Stomach smooth muscle (tissue), 2 donors: ENCODE data around the gene RTBDN.

Source experiments
- H3K27ac ChIP-seq: one replicate; pipeline ENCODE4 v1.7.0; 2013; ENCODE audit warnings: mild to moderate bottlenecking, low read length, inconsistent platforms
- H3K27me3 ChIP-seq, 2 donors: one replicate each; pipeline ENCODE4 v1.7.0; 2013; ENCODE audit warnings: low read length in 2 of 2; ENCODE audit not compliant: insufficient read depth in 2 of 2, control insufficient read depth in 1 of 2
- H3K36me3 ChIP-seq, 2 donors: one replicate each; pipeline ENCODE4 v1.7.0; 2013; ENCODE audit warnings: low read length in 2 of 2; ENCODE audit not compliant: control insufficient read depth in 2 of 2, insufficient read depth in 2 of 2
- H3K4me1 ChIP-seq: one replicate; pipeline ENCODE4 v1.7.0; 2013; ENCODE audit warnings: low read length; ENCODE audit not compliant: control insufficient read depth, insufficient read depth
- H3K4me3 ChIP-seq, 2 donors: one replicate each; pipeline ENCODE4 v1.7.0; 2013; ENCODE audit warnings: low read length in 2 of 2
- H3K9ac ChIP-seq, 2 donors: one replicate each; pipeline ENCODE4 v1.7.0; 2013; ENCODE audit warnings: low read length in 2 of 2, mild to moderate bottlenecking in 1 of 2
- H3K9me3 ChIP-seq, 2 donors: one replicate each; pipeline ENCODE4 v1.7.0; 2013; ENCODE audit warnings: low read length in 2 of 2; ENCODE audit not compliant: control insufficient read depth in 2 of 2
- donor health status: healthy.
- donor health status: Pancreatic carcinoma.

The RTBDN gene

GRCh38 chr19:12868540-12869112 lies 34.2 kb upstream of the RTBDN start:
- H3K27ac ChIP-seq = no peak overlapping the region
- H3K27me3 ChIP-seq = peaks cover 8 to 15% of the 10 kb centered on the region in 2 donors
- H3K4me3 ChIP-seq = no peak overlapping the region
- peaks cover 11% of the 10 kb centered on the region for H3K4me1 ChIP-seq
- no peak overlapping the region for H3K9ac ChIP-seq
- no peaks in the 10 kb centered on the region for H3K36me3 ChIP-seq
- no peaks in the 10 kb centered on the region for H3K9me3 ChIP-seq

GRCh38 chr19:12867120-12868099 lies 33.0 kb upstream of the RTBDN start:
- H3K27me3 ChIP-seq = peaks cover 8 to 15% of the 10 kb centered on the region in 2 donors
- peaks cover 11% of the 10 kb centered on the region for H3K4me1 ChIP-seq
- H3K36me3 ChIP-seq = no peaks in the 10 kb centered on the region
- no peak overlapping the region for H3K27ac ChIP-seq
- H3K9me3 ChIP-seq = no peaks in the 10 kb centered on the region
- H3K9ac ChIP-seq = peak overlapping the region in 1 of 2 donors; percentile 23
- H3K4me3 ChIP-seq = peak overlapping the region; percentile 21 to 65

GRCh38 chr19:12866416-12867119 lies 32.2 kb upstream of the RTBDN start:
- Histone ChIP-seq H3K4me3 (no peak overlapping the region), H3K27me3 (peaks cover 8 to 15% of the 10 kb centered on the region in 2 donors), H3K9me3 (no peaks in the 10 kb centered on the region), H3K36me3 (no peaks in the 10 kb centered on the region), H3K27ac (no peak overlapping the region), H3K9ac (no peak overlapping the region), H3K4me1 (peaks cover 11% of the 10 kb centered on the region)

GRCh38 chr19:12865746-12866415 lies 31.5 kb upstream of the RTBDN start:
- H3K9ac ChIP-seq = no peak overlapping the region
- H3K27ac ChIP-seq = no peak overlapping the region
- H3K36me3 ChIP-seq = no peaks in the 10 kb centered on the region
- no peak overlapping the region for H3K4me3 ChIP-seq
- H3K27me3 ChIP-seq = peaks cover 8 to 15% of the 10 kb centered on the region in 2 donors
- H3K9me3 ChIP-seq = no peaks in the 10 kb centered on the region
- H3K4me1 ChIP-seq = peaks cover 11% of the 10 kb centered on the region

- no peak overlapping the region for H3K4me3 ChIP-seq
- no peak overlapping the region for H3K9ac ChIP-seq
- peaks cover 11% of the 10 kb centered on the region for H3K4me1 ChIP-seq
- H3K27me3 ChIP-seq = peaks cover 8 to 15% of the 10 kb centered on the region in 2 donors
- H3K36me3 ChIP-seq = no peaks in the 10 kb centered on the region
- H3K9me3 ChIP-seq = no peaks in the 10 kb centered on the region
- H3K27ac ChIP-seq = no peak overlapping the region
Observed at GRCh38 chr19:12864721-12865715, 30.6 kb upstream of the RTBDN start.

GRCh38 chr19:12864143-12864542 lies 29.8 kb upstream of the RTBDN start:
- no peak overlapping the region for H3K4me3 ChIP-seq
- H3K27ac ChIP-seq = no peak overlapping the region
- peaks cover 8 to 15% of the 10 kb centered on the region in 2 donors for H3K27me3 ChIP-seq
- no peaks in the 10 kb centered on the region for H3K9me3 ChIP-seq
- peaks cover 11% of the 10 kb centered on the region for H3K4me1 ChIP-seq
- no peak overlapping the region for H3K9ac ChIP-seq
- H3K36me3 ChIP-seq = no peaks in the 10 kb centered on the region

GRCh38 chr19:12859546-12859945 lies 25.2 kb upstream of the RTBDN start:
- no peaks in the 10 kb centered on the region for H3K36me3 ChIP-seq
- H3K4me3 ChIP-seq = no peak overlapping the region
- H3K27ac ChIP-seq = no peak overlapping the region
- no peaks in the 10 kb centered on the region for H3K4me1 ChIP-seq
- no peaks in the 10 kb centered on the region for H3K9me3 ChIP-seq
- H3K9ac ChIP-seq = no peak overlapping the region
- H3K27me3 ChIP-seq = peaks cover 0 to 2% of the 10 kb centered on the region in 2 donors

- H3K9me3 ChIP-seq = no peaks in the 10 kb centered on the region
- H3K27ac ChIP-seq = no peak overlapping the region
- no peaks in the 10 kb centered on the region for H3K4me1 ChIP-seq
- no peak overlapping the region for H3K4me3 ChIP-seq
- no peaks in the 10 kb centered on the region for H3K27me3 ChIP-seq
- H3K36me3 ChIP-seq = no peaks in the 10 kb centered on the region
- no peak overlapping the region for H3K9ac ChIP-seq
Observed at GRCh38 chr19:12858041-12858928, 23.9 kb upstream of the RTBDN start.

GRCh38 chr19:12856653-12857052 lies 22.3 kb upstream of the RTBDN start:
- Histone ChIP-seq H3K27ac (no peak overlapping the region), H3K9me3 (no peaks in the 10 kb centered on the region), H3K4me1 (no peaks in the 10 kb centered on the region), H3K27me3 (no peaks in the 10 kb centered on the region), H3K9ac (no peak overlapping the region), H3K36me3 (no peaks in the 10 kb centered on the region), H3K4me3 (no peak overlapping the region)
